ENCODE measurements around the gene TYMP. TPM values are rescaled to one million over a fixed set of nuclear protein-coding genes. Genes with fewer than 3 reads are reported as not detected.

The TYMP gene
- total RNA-seq, 2 donors from 2014 or later = 164 to 234 TPM

GRCh38 chr22:50488886-50489285, 40.9 kb downstream of the TYMP start:
- no peak for ATAC-seq
- H3K27me3 Mint-ChIP-seq = peaks cover 0 to 4% of the 10 kb centered on the region in 2 donors
- no peak overlapping the region for H3K27ac Mint-ChIP-seq
- peaks cover 5 to 6% of the 10 kb centered on the region in 2 donors for H3K4me1 Mint-ChIP-seq (ENCODE audit: low read depth in 2 of 2)
- no peaks in the 10 kb centered on the region for H3K9me3 Mint-ChIP-seq
- no peak for DNase-seq (ENCODE audit: low spot score)
- no peaks in the 10 kb centered on the region for H3K36me3 Mint-ChIP-seq
- no peak overlapping the region for H3K4me3 Mint-ChIP-seq

- DNase-seq (ENCODE audit: low spot score) (no peak), ATAC-seq (peak in 1 of 2 donors; percentile 11)
- Mint-ChIP-seq H3K9me3 (no peaks in the 10 kb centered on the region), H3K4me1 (ENCODE audit: low read depth in 2 of 2) (peaks cover 5 to 6% of the 10 kb centered on the region in 2 donors), H3K36me3 (no peaks in the 10 kb centered on the region), H3K4me3 (no peak overlapping the region), H3K27ac (no peak overlapping the region), H3K27me3 (peaks cover 0 to 4% of the 10 kb centered on the region in 2 donors)
Observed at GRCh38 chr22:50488006-50488677, 41.7 kb downstream of the TYMP start.

- no peak for ATAC-seq
- H3K4me3 Mint-ChIP-seq = no peak overlapping the region
- no peaks in the 10 kb centered on the region for H3K9me3 Mint-ChIP-seq
- H3K27me3 Mint-ChIP-seq = peaks cover 0 to 4% of the 10 kb centered on the region in 2 donors
- no peak overlapping the region for H3K27ac Mint-ChIP-seq
- no peak for DNase-seq (ENCODE audit: low spot score)
- peaks cover 5 to 6% of the 10 kb centered on the region in 2 donors for H3K4me1 Mint-ChIP-seq (ENCODE audit: low read depth in 2 of 2)
- H3K36me3 Mint-ChIP-seq = no peaks in the 10 kb centered on the region
Observed at GRCh38 chr22:50487290-50488005, 42.4 kb downstream of the TYMP start.

- Mint-ChIP-seq H3K4me3 (no peak within 1 kb of the TSS), H3K27me3 (peaks cover 0 to 4% of the 10 kb centered on the region in 2 donors), H3K27ac (no peak within 1 kb of the TSS), H3K36me3 (no peaks in the 10 kb centered on the region), H3K9me3 (no peaks in the 10 kb centered on the region), H3K4me1 (ENCODE audit: low read depth in 2 of 2) (peaks cover 5 to 6% of the 10 kb centered on the region in 2 donors)
- DNase-seq (ENCODE audit: low spot score) = no peak
- no peak for ATAC-seq
Observed at GRCh38 chr22:50486561-50487289, 43.1 kb downstream of the TYMP start, which contains the start of gene MIOX. TSS of gene MIOX (plus strand) at chr22:50486859. CDS start at chr22:50486898, 39 bp downstream.

GRCh38 chr22:50485221-50486131, 44.3 kb downstream of the TYMP start:
- Mint-ChIP-seq H3K27ac (no peak overlapping the region), H3K27me3 (no peaks in the 10 kb centered on the region), H3K4me3 (no peak overlapping the region), H3K9me3 (no peaks in the 10 kb centered on the region), H3K36me3 (no peaks in the 10 kb centered on the region), H3K4me1 (ENCODE audit: low read depth in 2 of 2) (no peaks in the 10 kb centered on the region)
- ATAC-seq (no peak), DNase-seq (ENCODE audit: low spot score) (no peak)

- no peak for ATAC-seq
- no peak overlapping the region for H3K4me3 Mint-ChIP-seq
- no peak overlapping the region for H3K27ac Mint-ChIP-seq
- H3K36me3 Mint-ChIP-seq = no peaks in the 10 kb centered on the region
- no peaks in the 10 kb centered on the region for H3K27me3 Mint-ChIP-seq
- no peak for DNase-seq (ENCODE audit: low spot score)
- peaks cover 3% of the 10 kb centered on the region in 2 donors for H3K4me1 Mint-ChIP-seq (ENCODE audit: low read depth in 2 of 2)
- H3K9me3 Mint-ChIP-seq = no peaks in the 10 kb centered on the region
Observed at GRCh38 chr22:50483977-50484853, 45.6 kb downstream of the TYMP start.

GRCh38 chr22:50483556-50483955, 46.3 kb downstream of the TYMP start:
- peaks cover 3% of the 10 kb centered on the region in 2 donors for H3K4me1 Mint-ChIP-seq (ENCODE audit: low read depth in 2 of 2)
- H3K27me3 Mint-ChIP-seq = no peaks in the 10 kb centered on the region
- H3K4me3 Mint-ChIP-seq = no peak overlapping the region
- H3K9me3 Mint-ChIP-seq = no peaks in the 10 kb centered on the region
- no peak overlapping the region for H3K27ac Mint-ChIP-seq
- no peak for DNase-seq (ENCODE audit: low spot score)
- no peaks in the 10 kb centered on the region for H3K36me3 Mint-ChIP-seq
- no peak for ATAC-seq

- Mint-ChIP-seq H3K27me3 (no peaks in the 10 kb centered on the region), H3K4me1 (ENCODE audit: low read depth in 2 of 2) (peaks cover 3% of the 10 kb centered on the region in 2 donors), H3K9me3 (no peaks in the 10 kb centered on the region), H3K4me3 (no peak overlapping the region), H3K36me3 (no peaks in the 10 kb centered on the region), H3K27ac (no peak overlapping the region)
- DNase-seq (ENCODE audit: low spot score) (no peak), ATAC-seq (no peak)
Observed at GRCh38 chr22:50483106-50483505, 46.7 kb downstream of the TYMP start.

- H3K4me1 Mint-ChIP-seq (ENCODE audit: low read depth in 2 of 2) = peaks cover 3% of the 10 kb centered on the region in 2 donors
- H3K9me3 Mint-ChIP-seq = no peaks in the 10 kb centered on the region
- ATAC-seq (no peak), DNase-seq (ENCODE audit: low spot score) (no peak)
- no peak overlapping the region for H3K27ac Mint-ChIP-seq
- H3K27me3 Mint-ChIP-seq = no peaks in the 10 kb centered on the region
- H3K4me3 Mint-ChIP-seq = peak overlapping the region; percentile 42
- no peaks in the 10 kb centered on the region for H3K36me3 Mint-ChIP-seq
Observed at GRCh38 chr22:50482107-50483074, 47.4 kb downstream of the TYMP start.

GRCh38 chr22:50481440-50482106, 48.2 kb downstream of the TYMP start, which contains the start of gene ADM2:
TSS of gene ADM2 (plus strand) at chr22:50481543. CDS start at chr22:50481848, 305 bp downstream.
- H3K27ac Mint-ChIP-seq = peak within 1 kb of the TSS in 1 of 2 donors; percentile 18
- peak; percentile 79 to 89 for ATAC-seq

GRCh38 chr22:50481045-50481439, 48.8 kb downstream of the TYMP start:
- H3K9me3 Mint-ChIP-seq = no peaks in the 10 kb centered on the region
- H3K27ac Mint-ChIP-seq = no peak overlapping the region
- ATAC-seq (no peak), DNase-seq (ENCODE audit: low spot score) (no peak)
- H3K4me3 Mint-ChIP-seq = no peak overlapping the region
- H3K4me1 Mint-ChIP-seq (ENCODE audit: low read depth in 2 of 2) = peaks cover 3% of the 10 kb centered on the region in 2 donors
- H3K27me3 Mint-ChIP-seq = peaks cover 0 to 3% of the 10 kb centered on the region in 2 donors
- no peaks in the 10 kb centered on the region for H3K36me3 Mint-ChIP-seq

More at GRCh38 chr22:50481440-50482106, 48.2 kb downstream of the TYMP start, which contains the start of gene ADM2:
- H3K9me3 Mint-ChIP-seq = no peaks in the 10 kb centered on the region
- DNase-seq (ENCODE audit: low spot score) = peak; percentile 81
- H3K27me3 Mint-ChIP-seq = peaks cover 0 to 3% of the 10 kb centered on the region in 2 donors
- no peaks in the 10 kb centered on the region for H3K36me3 Mint-ChIP-seq
- H3K4me1 Mint-ChIP-seq (ENCODE audit: low read depth in 2 of 2) = peaks cover 3% of the 10 kb centered on the region in 2 donors
- peak within 1 kb of the TSS; percentile 65 for H3K4me3 Mint-ChIP-seq

Data from natural killer cell treated with Interleukin-12 subunit alpha and Interleukin-12 subunit beta and Interleukin-15 and Interleukin-18, amount 100 ng/mL, for 72 hours (primary cell).